Heart left ventricle (tissue), 16 donors: ENCODE measurements around the gene POC1A. TPM values are rescaled to one million over a fixed set of nuclear protein-coding genes. Genes with fewer than 3 reads are reported as not detected.
A peak's percentile ranks its signal among the peaks of the same experiment; 100 is the strongest.

Experiments
- ATAC-seq, 4 donors: fragments of 200-7000 bp; cut with Tn5 transposase; one replicate each; pipeline ENCODE4 v1.9.1; 2020 to 2022; ENCODE audit warnings: moderate library complexity in 4 of 4, mild to moderate bottlenecking in 3 of 4, moderate number of reproducible peaks in 1 of 4
- DNase-seq, 5 donors: peaks; one replicate each; pipeline ENCODE4 v3.0.0-alpha.2; 2020
- H3K27ac ChIP-seq, 12 donors: fragments of 200-600 bp; sonication (generic) in 4 of 12; one replicate each; pipeline versions ENCODE4 v1.5.0 to v1.8.0; 2016 to 2022; ENCODE audit warnings: mild to moderate bottlenecking in 2 of 12
- H3K27me3 ChIP-seq, 9 donors: fragments of 200-600 bp; sonication (generic) in 2 of 9; one replicate each; pipeline versions ENCODE4 v1.5.1 to v1.8.0; 2016 to 2022; ENCODE audit warnings: mild to moderate bottlenecking in 3 of 9
- H3K36me3 ChIP-seq, 9 donors: fragments of 200-600 bp; sonication (generic) in 2 of 9; one replicate each; pipeline versions ENCODE4 v1.5.0 to v1.8.0; 2018 to 2022; ENCODE audit warnings: mild to moderate bottlenecking in 2 of 9
- H3K4me1 ChIP-seq, 12 donors: fragments of 200-600 bp; sonication (generic) in 4 of 12; one replicate each; pipeline versions ENCODE4 v1.5.0 to v1.8.0; 2016 to 2022; ENCODE audit warnings: mild to moderate bottlenecking in 3 of 12
- H3K4me3 ChIP-seq, 12 donors: fragments of 200-600 bp; sonication (generic) in 4 of 12; one replicate each; pipeline versions ENCODE4 v1.5.0 to v1.8.0; 2017 to 2022; ENCODE audit warnings: mild to moderate bottlenecking in 9 of 12, moderate library complexity in 4 of 12
- H3K9me3 ChIP-seq, 12 donors: fragments of 200-600 bp; sonication (generic) in 4 of 12; one replicate each; pipeline versions ENCODE4 v1.5.0 to v1.8.0; 2016 to 2022; ENCODE audit warnings: mild to moderate bottlenecking in 1 of 12
- POLR2A ChIP-seq, 2 donors: fragments of 450-650 bp; IDR thresholded peaks; one replicate each; pipeline ENCODE4 v1.6.1; 2017; ENCODE audit warnings: antibody characterized with exemption in 2 of 2, mild to moderate bottlenecking in 2 of 2, moderate library complexity in 2 of 2
- WGBS, 4 donors: extraction: QIAGEN DNeasy Blood & Tissue Kit in 2 of 4; methylation state at CpG; one replicate each; pipeline versions ENCODE4 v1.1.5 to v1.1.7; 2013 to 2018; 5-methylcytosine and 5-hydroxymethylcytosine counted together
- intact Hi-C, 10 donors: fragments of 100-400 bp; cut with DNase I; formaldehyde crosslinking; loops; one replicate each; pipeline versions ENCODE4 v1.11.1 to v1.14.2; 2022
- long read RNA-seq, 3 donors: library from polyadenylated mRNA; unstranded; transcript quantifications; one replicate each; pipeline ENCODE4 v2.0.0, GENCODE V29; 2020 to 2021
- polyA plus RNA-seq, 2 donors: library from polyadenylated mRNA; stranded (reverse); fragments of 200-250 nt; gene quantifications; one replicate each; pipeline ENCODE4 v1.2.3, GENCODE V29; 2013
- total RNA-seq, 9 donors: library from RNA; depleted of rRNA in 2 of 9; stranded (reverse); fragments of >200 nt in 2 of 9; fragmentation: NEBNext Ultra II Directional in 3 of 9; extraction: Animal tissue kit (Norgen Biotek cat#: 25700) in 3 of 9; gene quantifications; one replicate each; pipeline versions ENCODE4 v1.1.0 to v1.2.4, GENCODE V29; 2016 to 2023
- TF ChIP-seq, protein P1 (sequence below), 12 donors: fragments of 200-600 bp; sonication (generic) in 4 of 12; IDR thresholded peaks; one replicate each; pipeline versions ENCODE4 v1.5.0 to v1.8.0; 2018 to 2022; ENCODE audit warnings: antibody characterized with exemption in 12 of 12, mild to moderate bottlenecking in 5 of 12
- donor health status: ischemic (EF 13 %, LVEDD 7.1; RV severe dilation, severe dysfunction).
- donor health status: healthy with polysubstance abuse.
- donor health status: DM: no; HTN: yes; CAD: no.
- donor health status: DM: no; HTN: no; CAD: no.
- donor health status: ischemic (EF 25% LVEDD 6.9; RV normal size, moderate dysfunction).
- donor health status: ischemic (EF 25% LVEDD 5.7; RV mildly dilated, moderate dysfunction).
- donor health status: healthy.
- donor health status: DM: yes; HTN: yes; CAD: no.
- donor health status: ischemic (EF 35%, LVEDD 5.7; RV mildly dilated, moderate dysfunction).
- donor health status: nonischemic (EF 11% LVEDD 7.7; RV severe dilation, severe dysfunction).
- donor health status: DM: yes; HTN: yes; CAD: no.
- donor health status: PGD.
- donor health status: ischemic (EF 29% LVEDD 5.4; RV normal size, mild dysfunction).
- donor health status: nonischemic (EF 23%, LVEDD 6.1; RV moderate dilation, normal function).

Gene POC1A
- total RNA-seq: 1 to 10 TPM in 7 of 9 donors, under 1 TPM in 2; 0.66 to 5.2 (median 1.4) TPM
- polyA plus RNA-seq: 1 to 10 TPM in 1 of 2 donors, under 1 TPM in 1; 0.50 to 3.0 TPM
- long read RNA-seq, donor 1, partial matches to known transcripts: 0 of 2 reads
- long read RNA-seq, donor 1, other reads (novel, unspliced or antisense): 1 of 2 reads
- long read RNA-seq, donor 2, transcript POC1A-201 (11 exons, 1,898 nt): major isoform, 6 of 11 reads
- long read RNA-seq, donor 2, partial matches to known transcripts: 2 of 11 reads
- long read RNA-seq, donor 2, other reads (novel, unspliced or antisense): 1 of 11 reads
- long read RNA-seq, donor 3, partial matches to known transcripts: 1 of 6 reads
- long read RNA-seq, donor 3, other reads (novel, unspliced or antisense): 2 of 6 reads

- peak in 1 of 2 donors; percentile 64 for TF ChIP-seq POLR2A (IDR thresholded peaks at IDR 0.05)
- TF ChIP-seq, protein P1, sequence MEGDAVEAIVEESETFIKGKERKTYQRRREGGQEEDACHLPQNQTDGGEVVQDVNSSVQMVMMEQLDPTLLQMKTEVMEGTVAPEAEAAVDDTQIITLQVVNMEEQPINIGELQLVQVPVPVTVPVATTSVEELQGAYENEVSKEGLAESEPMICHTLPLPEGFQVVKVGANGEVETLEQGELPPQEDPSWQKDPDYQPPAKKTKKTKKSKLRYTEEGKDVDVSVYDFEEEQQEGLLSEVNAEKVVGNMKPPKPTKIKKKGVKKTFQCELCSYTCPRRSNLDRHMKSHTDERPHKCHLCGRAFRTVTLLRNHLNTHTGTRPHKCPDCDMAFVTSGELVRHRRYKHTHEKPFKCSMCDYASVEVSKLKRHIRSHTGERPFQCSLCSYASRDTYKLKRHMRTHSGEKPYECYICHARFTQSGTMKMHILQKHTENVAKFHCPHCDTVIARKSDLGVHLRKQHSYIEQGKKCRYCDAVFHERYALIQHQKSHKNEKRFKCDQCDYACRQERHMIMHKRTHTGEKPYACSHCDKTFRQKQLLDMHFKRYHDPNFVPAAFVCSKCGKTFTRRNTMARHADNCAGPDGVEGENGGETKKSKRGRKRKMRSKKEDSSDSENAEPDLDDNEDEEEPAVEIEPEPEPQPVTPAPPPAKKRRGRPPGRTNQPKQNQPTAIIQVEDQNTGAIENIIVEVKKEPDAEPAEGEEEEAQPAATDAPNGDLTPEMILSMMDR (IDR thresholded peaks at IDR 0.05): peak in 6 of 12 donors; percentile 8 to 34 (median 19)
- Histone ChIP-seq H3K36me3 (no peaks in the 10 kb centered on the region), H3K4me1 (peaks cover 4 to 18% (median 13%) of the 10 kb centered on the region in 12 donors), H3K4me3 (peak within 1 kb of the TSS; percentile 38 to 73 (median 66)), H3K9me3 (no peaks in the 10 kb centered on the region), H3K27me3 (no peaks in the 10 kb centered on the region), H3K27ac (peak within 1 kb of the TSS; percentile 9 to 95 (median 88))
- intact Hi-C loops: loop anchor here in 7 of 10 donors (1.0 to 10.0 kb wide), 7 partner anchors 38 to 180 kb away; partner anchors contain the start of gene ALAS1 (in 4 of the 7)
- peak; percentile 98 to 99 (median 98) for ATAC-seq
- WGBS, 4 donors: 0% methylated on average over 32 to 83 of the region's 83 CpGs
- peak; percentile 95 to 99 (median 96) for DNase-seq
Observed at GRCh38 chr3:52154135-52155094, at the start of gene POC1A. TSS of gene POC1A (minus strand) at chr3:52154423. CDS start at chr3:52154372, 51 bp downstream.

- 64 to 91% (median 84%) methylated on average over 1 of the region's 1 CpG for WGBS, 4 donors
- no peak overlapping the region for H3K27ac ChIP-seq
- H3K4me3 ChIP-seq: no peak overlapping the region
- no peak for DNase-seq
- TF ChIP-seq, protein P1 (IDR thresholded peaks at IDR 0.05): no peak
- TF ChIP-seq POLR2A (IDR thresholded peaks at IDR 0.05): no peak
- H3K36me3 ChIP-seq: peaks cover 0 to 96% (median 93%) of the 10 kb centered on the region in 9 donors
- peaks cover 8 to 58% (median 42%) of the 10 kb centered on the region in 12 donors for H3K4me1 ChIP-seq
- ATAC-seq: no peak
- no peaks in the 10 kb centered on the region for H3K27me3 ChIP-seq
- intact Hi-C loops: loop anchor here in 1 of 10 donors (5.0 kb wide), 1 partner anchor 201 kb away; no protein-coding TSS in a partner anchor
- H3K9me3 ChIP-seq: no peaks in the 10 kb centered on the region
Observed at GRCh38 chr3:52203701-52204100, 49.5 kb upstream of the POC1A start.

DNA sequence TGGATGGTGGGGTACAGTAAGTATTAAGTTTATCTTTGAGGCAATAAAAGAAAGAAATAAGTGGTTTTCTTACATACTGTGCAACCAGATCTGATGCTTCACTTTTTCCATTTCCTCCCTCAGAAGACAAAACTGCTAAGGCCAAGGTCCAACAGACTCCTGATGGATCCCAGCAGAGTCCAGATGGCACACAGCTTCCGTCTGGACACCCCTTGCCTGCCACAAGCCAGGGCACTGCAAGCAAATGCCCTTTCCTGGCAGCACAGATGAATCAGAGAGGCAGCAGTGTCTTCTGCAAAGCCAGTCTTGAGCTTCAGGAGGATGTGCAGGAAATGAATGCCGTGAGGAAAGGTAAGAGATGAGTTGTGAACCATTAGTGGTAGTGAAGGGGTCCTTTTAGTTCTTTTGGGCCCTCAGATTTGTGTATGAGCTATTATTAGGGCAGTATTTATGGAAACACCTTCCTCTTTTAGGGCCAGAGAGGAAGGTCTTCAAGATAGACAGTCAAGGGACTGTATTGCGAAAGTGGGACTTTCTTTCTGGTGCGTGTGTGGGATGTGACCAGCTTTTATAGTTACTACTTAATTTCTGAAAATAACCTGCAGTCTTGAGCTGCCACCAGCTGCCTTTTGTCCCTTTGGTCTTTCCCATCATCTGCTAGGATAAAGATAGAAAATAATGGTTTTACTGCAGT lies 48.3 kb upstream of the POC1A start:
- Histone ChIP-seq H3K9me3 (no peaks in the 10 kb centered on the region), H3K4me1 (peaks cover 8 to 64% (median 45%) of the 10 kb centered on the region in 12 donors), H3K36me3 (peaks cover 0 to 84% (median 82%) of the 10 kb centered on the region in 9 donors), H3K27me3 (no peaks in the 10 kb centered on the region), H3K27ac (peak overlapping the region in 3 of 12 donors; percentile 14 to 69 (median 23)), H3K4me3 (no peak overlapping the region)
- ATAC-seq: peak in 1 of 4 donors; percentile 27
- intact Hi-C loops: loop anchor here in 1 of 10 donors (5.0 kb wide), 1 partner anchor 200 kb away; no protein-coding TSS in a partner anchor
- no peak for DNase-seq
- no peak for TF ChIP-seq POLR2A (IDR thresholded peaks at IDR 0.05)
- TF ChIP-seq, protein P1 (IDR thresholded peaks at IDR 0.05): no peak
- WGBS, 4 donors: 58 to 70% (median 62%) methylated on average over 4 of the region's 4 CpGs
